SU-DHL-6 (cell line): Measurements from ENCODE around the gene PRKD2.

Source experiments
- EZH2phosphoT487 ChIP-seq: fragments of 200-600 bp; sonication (generic), shearing (Covaris generic); conservative IDR thresholded peaks from 2 replicates; pipeline ENCODE4 v1.6.1; 2018; ENCODE audit warnings: mild to moderate bottlenecking, antibody characterized with exemption, low read length, moderate library complexity, mixed read lengths
- TF ChIP-seq, protein P1 (sequence below): fragments of 200-600 bp; sonication (generic); IDR thresholded peaks from one replicate; pipeline ENCODE4 v1.5.1; 2017; ENCODE audit warnings: antibody characterized with exemption, mild to moderate bottlenecking, low read length, moderate library complexity; ENCODE audit not compliant: insufficient read depth, poor library complexity, severe bottlenecking

DNA sequence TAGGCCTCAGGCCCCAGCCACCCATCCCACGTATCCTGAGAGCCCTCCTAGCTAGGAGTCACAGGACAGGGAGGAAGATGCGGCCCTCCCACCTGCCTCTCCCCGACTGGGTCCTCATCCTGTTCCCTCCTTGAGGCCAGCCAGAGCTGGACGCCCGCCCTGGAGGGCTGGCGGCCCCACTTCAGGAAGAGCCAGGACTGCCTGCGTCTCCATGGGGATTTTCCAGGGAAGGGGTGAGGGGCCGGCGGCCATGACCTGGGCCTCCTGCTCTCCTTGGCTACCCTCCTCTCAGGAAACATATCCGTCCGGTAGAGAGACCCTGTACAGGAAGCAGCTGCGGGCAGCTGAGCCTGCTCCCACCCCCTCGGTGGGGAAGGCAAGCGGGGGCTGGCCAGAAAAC is 11.3 kb upstream of the PRKD2 start:
- TF ChIP-seq, protein P1, sequence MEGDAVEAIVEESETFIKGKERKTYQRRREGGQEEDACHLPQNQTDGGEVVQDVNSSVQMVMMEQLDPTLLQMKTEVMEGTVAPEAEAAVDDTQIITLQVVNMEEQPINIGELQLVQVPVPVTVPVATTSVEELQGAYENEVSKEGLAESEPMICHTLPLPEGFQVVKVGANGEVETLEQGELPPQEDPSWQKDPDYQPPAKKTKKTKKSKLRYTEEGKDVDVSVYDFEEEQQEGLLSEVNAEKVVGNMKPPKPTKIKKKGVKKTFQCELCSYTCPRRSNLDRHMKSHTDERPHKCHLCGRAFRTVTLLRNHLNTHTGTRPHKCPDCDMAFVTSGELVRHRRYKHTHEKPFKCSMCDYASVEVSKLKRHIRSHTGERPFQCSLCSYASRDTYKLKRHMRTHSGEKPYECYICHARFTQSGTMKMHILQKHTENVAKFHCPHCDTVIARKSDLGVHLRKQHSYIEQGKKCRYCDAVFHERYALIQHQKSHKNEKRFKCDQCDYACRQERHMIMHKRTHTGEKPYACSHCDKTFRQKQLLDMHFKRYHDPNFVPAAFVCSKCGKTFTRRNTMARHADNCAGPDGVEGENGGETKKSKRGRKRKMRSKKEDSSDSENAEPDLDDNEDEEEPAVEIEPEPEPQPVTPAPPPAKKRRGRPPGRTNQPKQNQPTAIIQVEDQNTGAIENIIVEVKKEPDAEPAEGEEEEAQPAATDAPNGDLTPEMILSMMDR, result no peak
- no peak for TF ChIP-seq EZH2phosphoT487
